ENCODE results near the gene PLA2G6.
A peak's percentile ranks its signal among the peaks of the same experiment; 100 is the strongest.
"Not testable (repeated sequence)": the region's sequence is repeated elsewhere in the genome, so short reads cannot be mapped to it uniquely, and the experiment has no call there.

PLA2G6 gene

GRCh38 chr22:38164551-38164918 lies 17.1 kb downstream of the PLA2G6 start:
- DNase-seq (ENCODE audit: low spot score): no peak

- DNase-seq (ENCODE audit: low spot score): no peak
Measured at GRCh38 chr22:38163844-38164550, 17.6 kb downstream of the PLA2G6 start.

DNA sequence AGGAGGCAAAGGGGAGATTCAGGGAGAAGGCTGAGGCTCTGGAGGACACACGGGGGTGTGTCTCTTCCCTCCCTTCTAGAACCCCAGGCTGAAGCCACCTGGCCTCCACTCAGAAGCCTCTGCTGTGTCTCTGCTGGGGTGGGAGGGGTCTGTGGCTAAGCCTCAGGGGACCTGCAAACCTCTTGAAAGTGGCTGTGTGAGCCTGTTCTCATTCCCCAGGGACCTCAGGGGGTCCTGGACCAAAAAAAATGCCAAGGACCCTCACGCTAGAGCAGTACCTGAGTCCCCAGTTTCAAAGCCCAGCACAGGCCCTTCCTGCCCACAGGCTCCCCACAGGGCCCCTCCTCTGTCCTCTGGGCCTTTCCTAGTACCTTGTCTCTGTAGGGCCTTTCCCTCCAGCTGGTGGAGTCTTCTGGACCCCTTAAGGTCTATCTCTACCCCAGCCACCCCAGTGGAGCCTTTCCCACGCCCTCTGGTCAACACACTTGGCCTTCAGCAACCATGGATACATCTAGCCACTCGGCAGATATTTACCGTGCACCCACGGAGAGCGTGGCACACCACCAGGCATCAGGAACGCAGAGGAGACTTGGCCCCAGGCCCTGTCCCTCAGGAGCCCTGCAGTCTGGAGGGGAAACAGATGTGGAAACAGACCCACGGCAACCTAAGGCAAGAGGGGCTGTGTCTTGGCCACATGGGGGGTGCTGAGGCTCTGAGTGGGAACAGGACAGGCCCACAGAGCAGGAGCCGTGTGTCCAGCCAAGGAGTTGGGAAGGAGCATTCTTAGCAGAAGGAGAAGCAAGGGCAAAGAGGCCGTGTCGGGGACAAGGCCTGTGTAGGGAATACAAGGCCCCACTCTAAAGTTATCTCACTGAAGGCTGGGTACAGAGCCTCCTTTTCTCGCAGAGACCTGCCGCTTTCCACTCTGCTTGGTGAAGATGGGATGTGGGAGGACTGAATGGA lies 18.5 kb downstream of the PLA2G6 start:
- no peak for DNase-seq (ENCODE audit: low spot score)

- no peak for DNase-seq (ENCODE audit: low spot score)
Measured at GRCh38 chr22:38155703-38156102, 25.9 kb downstream of the PLA2G6 start.

GRCh38 chr22:38154563-38154915 lies 27.1 kb downstream of the PLA2G6 start:
- DNase-seq (ENCODE audit: low spot score): not testable (repeated sequence)

GRCh38 chr22:38153821-38154562 lies 27.6 kb downstream of the PLA2G6 start:
- no peak for DNase-seq (ENCODE audit: low spot score)

- DNase-seq (ENCODE audit: low spot score): no peak
Measured at GRCh38 chr22:38151126-38151500, 30.5 kb downstream of the PLA2G6 start.

DNA sequence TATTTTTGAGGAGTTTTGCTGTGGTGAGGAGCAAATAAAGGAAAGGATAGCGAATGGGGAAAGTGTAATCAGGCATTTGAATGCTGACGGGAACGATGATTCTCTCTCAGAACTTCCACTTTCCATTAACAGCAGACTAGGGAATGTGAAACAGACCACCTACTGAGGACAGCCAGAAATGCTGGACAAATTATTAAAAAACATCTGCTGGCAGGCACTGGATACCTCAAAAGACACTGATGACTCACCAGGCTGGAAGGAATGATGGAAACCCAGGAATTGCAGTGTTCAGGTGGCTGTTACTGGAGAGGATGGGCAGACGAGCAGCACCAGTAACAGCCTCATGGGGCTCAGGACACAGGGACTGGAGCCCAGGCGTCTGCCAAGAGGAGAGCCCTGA lies 33.4 kb downstream of the PLA2G6 start:
- DNase-seq (ENCODE audit: low spot score): peak; percentile 61

DNA sequence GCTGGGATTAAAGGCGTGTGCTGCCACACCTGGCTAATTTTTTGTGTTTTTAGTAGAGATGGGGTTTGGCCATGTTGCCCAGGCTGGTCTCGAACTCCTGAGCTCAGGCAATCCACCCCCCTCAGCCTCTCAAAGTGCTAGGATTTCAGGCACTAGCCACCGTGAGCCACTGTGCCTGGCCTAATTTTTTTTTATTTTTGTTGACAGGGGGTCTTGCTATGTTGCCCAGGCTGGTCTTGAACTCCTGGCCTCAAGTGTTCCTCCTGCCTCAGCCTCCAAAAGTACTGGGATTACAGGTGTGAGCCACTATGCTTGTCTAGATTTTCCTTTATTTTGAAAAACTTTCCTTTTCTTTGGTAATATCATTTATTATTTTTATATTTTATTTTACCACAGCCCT lies 35.5 kb downstream of the PLA2G6 start:
- DNase-seq (ENCODE audit: low spot score): not testable (repeated sequence)

- DNase-seq (ENCODE audit: low spot score): peak; percentile 46
Measured at GRCh38 chr22:38144025-38144405, 37.6 kb downstream of the PLA2G6 start.

DNA sequence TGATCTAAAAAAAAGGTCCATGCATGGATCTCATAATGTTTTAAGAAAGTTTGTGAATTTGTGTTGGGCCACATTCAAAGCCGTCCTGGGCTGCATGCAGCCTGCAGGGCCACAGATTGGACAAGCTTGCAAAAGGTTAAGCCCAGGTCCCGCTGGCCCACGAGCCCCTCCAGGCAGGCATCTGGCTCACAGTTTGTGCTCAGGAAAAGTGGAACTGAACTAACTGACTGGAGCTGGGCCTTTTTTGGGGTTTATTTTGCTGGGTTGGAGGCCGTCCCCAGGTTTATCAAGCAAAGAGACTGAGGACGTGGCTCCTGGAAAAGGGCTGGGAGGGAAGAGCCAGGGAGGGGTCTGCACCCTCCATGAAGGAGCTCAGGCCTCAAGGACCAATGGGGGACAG lies 39.0 kb downstream of the PLA2G6 start:
- no peak for DNase-seq (ENCODE audit: low spot score)

- no peak for DNase-seq (ENCODE audit: low spot score)
Measured at GRCh38 chr22:38141217-38141973, 40.2 kb downstream of the PLA2G6 start.

- DNase-seq (ENCODE audit: low spot score): no peak
Measured at GRCh38 chr22:38139901-38140300, 41.7 kb downstream of the PLA2G6 start.

DNA sequence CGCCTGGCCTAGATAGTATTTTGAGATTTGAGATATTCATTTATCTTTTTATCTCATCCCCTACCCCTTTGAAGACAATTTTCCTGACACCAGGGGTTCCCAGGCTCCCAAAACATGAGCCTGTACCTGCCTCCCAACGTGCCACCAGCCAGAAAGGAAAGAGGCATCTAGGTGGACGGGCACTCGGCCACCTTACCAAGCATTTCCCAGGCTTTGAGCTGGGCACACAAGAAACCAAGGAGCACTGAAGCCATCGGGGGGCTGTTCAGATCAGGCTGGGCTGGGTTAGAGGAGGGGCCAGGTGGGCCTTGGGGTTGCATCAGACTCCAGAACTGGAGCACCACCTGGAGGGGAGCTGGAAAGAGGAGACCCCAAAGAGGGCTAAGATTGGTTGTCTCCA lies 42.7 kb downstream of the PLA2G6 start:
- DNase-seq (ENCODE audit: low spot score): no peak

GRCh38 chr22:38137876-38138687 lies 43.5 kb downstream of the PLA2G6 start:
- DNase-seq (ENCODE audit: low spot score): no peak

- DNase-seq (ENCODE audit: low spot score): no peak
Measured at GRCh38 chr22:38136607-38137006, 45.0 kb downstream of the PLA2G6 start.

GRCh38 chr22:38135133-38135706 lies 46.4 kb downstream of the PLA2G6 start:
- DNase-seq (ENCODE audit: low spot score): peak; percentile 36

- no peak for DNase-seq (ENCODE audit: low spot score)
Measured at GRCh38 chr22:38133331-38133730, 48.3 kb downstream of the PLA2G6 start.

DNA sequence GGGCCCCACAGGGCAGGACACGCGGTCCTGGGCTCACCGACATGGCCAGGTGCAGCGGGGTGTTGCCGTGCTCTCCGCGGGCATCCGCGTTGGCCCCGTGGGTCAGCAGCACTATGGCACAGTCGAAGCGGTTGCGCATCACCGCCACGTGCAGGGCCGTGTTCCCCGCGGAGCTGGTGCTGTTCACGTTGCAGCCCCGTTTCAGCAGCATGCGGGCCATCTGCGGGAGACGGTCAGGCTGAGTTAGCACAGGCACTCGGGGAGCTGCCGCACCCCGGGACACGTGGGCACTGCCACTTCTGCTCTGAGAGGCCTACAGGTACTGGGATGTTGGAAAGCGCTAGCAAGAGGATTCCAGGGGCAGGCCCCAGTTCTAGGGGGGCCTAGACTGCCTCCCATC lies 48.8 kb downstream of the PLA2G6 start:
- no peak for DNase-seq (ENCODE audit: low spot score)

DNA sequence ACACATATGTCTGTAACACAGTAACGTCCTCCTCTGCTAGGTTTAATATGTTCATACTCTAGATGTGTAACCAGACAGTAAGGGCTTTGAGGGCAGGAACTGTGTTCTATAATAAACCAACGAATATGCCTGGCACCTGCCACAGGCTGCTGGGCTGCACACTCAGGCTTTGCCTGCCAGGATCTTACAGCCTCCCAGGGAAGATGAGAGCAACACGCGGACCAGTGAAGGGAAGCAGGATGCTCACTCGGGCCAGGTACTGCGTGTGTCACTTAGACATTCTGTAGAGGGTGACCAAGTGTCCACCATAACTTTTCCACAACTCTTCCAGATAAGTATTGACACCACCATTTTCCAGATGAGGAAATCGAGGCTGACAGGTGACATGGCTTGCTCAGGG lies 49.5 kb downstream of the PLA2G6 start:
- DNase-seq (ENCODE audit: low spot score): no peak

- DNase-seq (ENCODE audit: low spot score): no peak
Measured at GRCh38 chr22:38131399-38131798, 50.2 kb downstream of the PLA2G6 start.

Measured in SW480 (cell line).